Hepatocyte (in vitro differentiated cells): ENCODE results near the gene SERGEF.

ENCODE experiments used
- EZH2 ChIP-seq: fragments of 200-600 bp; sonication (generic); IDR thresholded peaks from 2 replicates; pipeline ENCODE4 v1.6.1; 2016; ENCODE audit warnings: antibody characterized with exemption, mild to moderate bottlenecking, borderline replicate concordance
- EZH2phosphoT487 ChIP-seq: fragments of 200-600 bp; sonication (generic); IDR thresholded peaks from one replicate; pipeline ENCODE4 v1.6.1; 2018; ENCODE audit warnings: antibody characterized with exemption, mild to moderate bottlenecking, low read depth, moderate library complexity; ENCODE audit not compliant: unreplicated experiment, severe bottlenecking
- TF ChIP-seq, protein P1 (sequence below): fragments of 200-600 bp; sonication (generic); IDR thresholded peaks from 2 replicates; pipeline ENCODE4 v1.5.1; 2016; ENCODE audit warnings: antibody characterized with exemption, mild to moderate bottlenecking; ENCODE audit not compliant: poor library complexity

DNA sequence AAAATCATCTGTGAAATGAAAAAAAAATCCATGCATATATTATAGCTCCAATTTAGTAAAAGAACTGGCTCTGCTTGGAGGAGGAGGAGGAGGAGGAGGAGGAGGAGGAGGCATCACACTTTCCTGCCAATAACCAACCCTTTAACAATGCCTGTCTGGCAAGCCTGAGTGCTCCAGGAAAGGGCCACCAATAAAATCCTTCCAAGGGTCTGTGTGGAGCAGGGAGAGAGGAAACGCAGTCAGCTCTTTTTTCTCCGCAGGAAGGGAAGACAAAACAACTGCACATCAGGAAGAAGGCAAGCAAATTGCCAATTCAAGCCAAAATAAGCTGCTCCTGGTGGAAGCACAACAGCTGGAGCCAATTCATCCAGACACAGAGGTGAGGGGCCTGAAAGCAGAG is 139.3 kb downstream of the SERGEF start:
- TF ChIP-seq, protein P1, sequence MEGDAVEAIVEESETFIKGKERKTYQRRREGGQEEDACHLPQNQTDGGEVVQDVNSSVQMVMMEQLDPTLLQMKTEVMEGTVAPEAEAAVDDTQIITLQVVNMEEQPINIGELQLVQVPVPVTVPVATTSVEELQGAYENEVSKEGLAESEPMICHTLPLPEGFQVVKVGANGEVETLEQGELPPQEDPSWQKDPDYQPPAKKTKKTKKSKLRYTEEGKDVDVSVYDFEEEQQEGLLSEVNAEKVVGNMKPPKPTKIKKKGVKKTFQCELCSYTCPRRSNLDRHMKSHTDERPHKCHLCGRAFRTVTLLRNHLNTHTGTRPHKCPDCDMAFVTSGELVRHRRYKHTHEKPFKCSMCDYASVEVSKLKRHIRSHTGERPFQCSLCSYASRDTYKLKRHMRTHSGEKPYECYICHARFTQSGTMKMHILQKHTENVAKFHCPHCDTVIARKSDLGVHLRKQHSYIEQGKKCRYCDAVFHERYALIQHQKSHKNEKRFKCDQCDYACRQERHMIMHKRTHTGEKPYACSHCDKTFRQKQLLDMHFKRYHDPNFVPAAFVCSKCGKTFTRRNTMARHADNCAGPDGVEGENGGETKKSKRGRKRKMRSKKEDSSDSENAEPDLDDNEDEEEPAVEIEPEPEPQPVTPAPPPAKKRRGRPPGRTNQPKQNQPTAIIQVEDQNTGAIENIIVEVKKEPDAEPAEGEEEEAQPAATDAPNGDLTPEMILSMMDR: no peak
- TF ChIP-seq EZH2phosphoT487: no peak
- TF ChIP-seq EZH2: no peak
